22Rv1 (cell line): ENCODE results near the gene KCNMB4.

Source experiments
- ZFX ChIP-seq: fragments of 450-650 bp; IDR thresholded peaks from 2 replicates; pipeline ENCODE4 v1.6.1; 2017; ENCODE audit warnings: antibody characterized with exemption, borderline replicate concordance
- TF ChIP-seq, protein P1 (sequence below): fragments of 450-650 bp; IDR thresholded peaks from 2 replicates; pipeline ENCODE4 v1.5.1; 2017; ENCODE audit warnings: mild to moderate bottlenecking

DNA sequence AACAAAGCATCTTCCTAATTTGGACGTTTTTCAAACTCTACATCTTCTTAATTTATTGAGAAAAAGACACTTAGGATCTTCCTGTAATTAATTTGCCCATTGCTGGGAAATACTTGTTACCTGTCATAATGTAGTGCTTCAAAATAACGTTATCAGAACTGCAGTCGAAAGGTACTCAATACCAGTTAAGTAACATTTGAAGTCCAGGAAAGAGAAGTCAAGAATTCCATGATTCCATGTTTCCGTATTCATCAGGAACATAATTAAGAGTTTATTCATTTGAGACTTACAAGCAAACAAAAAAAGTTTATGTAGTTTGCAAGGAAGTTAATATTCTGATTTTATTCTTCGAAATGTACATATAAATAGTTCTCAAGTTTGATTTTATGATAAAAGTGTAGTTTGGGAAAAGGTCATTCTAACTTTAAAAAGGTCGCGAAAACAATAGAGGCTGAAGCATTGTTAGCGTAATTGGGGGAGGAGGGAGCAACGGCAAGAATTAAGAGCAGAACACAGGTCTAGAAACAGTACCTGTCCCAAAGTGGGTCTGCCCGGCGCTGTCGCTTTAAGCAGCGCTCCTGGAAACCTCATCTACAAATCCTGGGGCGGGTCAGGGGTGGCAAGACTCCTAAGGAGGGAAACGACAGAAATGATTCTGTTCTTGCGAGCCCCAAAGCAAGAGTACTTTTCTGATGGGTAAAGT is 1.2 kb upstream of the KCNMB4 start:
- TF ChIP-seq, protein P1, sequence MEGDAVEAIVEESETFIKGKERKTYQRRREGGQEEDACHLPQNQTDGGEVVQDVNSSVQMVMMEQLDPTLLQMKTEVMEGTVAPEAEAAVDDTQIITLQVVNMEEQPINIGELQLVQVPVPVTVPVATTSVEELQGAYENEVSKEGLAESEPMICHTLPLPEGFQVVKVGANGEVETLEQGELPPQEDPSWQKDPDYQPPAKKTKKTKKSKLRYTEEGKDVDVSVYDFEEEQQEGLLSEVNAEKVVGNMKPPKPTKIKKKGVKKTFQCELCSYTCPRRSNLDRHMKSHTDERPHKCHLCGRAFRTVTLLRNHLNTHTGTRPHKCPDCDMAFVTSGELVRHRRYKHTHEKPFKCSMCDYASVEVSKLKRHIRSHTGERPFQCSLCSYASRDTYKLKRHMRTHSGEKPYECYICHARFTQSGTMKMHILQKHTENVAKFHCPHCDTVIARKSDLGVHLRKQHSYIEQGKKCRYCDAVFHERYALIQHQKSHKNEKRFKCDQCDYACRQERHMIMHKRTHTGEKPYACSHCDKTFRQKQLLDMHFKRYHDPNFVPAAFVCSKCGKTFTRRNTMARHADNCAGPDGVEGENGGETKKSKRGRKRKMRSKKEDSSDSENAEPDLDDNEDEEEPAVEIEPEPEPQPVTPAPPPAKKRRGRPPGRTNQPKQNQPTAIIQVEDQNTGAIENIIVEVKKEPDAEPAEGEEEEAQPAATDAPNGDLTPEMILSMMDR, result no peak
- no peak for TF ChIP-seq ZFX
